GM12801 (cell line): Measurements from ENCODE around the gene KRT38.

ENCODE experiments used
- TF ChIP-seq, protein P1 (sequence below): IDR thresholded peaks from one replicate; pipeline ENCODE4 v1.5.1; 2011; ENCODE audit warnings: control low read depth; ENCODE audit not compliant: insufficient read length; ENCODE audit errors: extremely low read depth

KRT38 gene

DNA sequence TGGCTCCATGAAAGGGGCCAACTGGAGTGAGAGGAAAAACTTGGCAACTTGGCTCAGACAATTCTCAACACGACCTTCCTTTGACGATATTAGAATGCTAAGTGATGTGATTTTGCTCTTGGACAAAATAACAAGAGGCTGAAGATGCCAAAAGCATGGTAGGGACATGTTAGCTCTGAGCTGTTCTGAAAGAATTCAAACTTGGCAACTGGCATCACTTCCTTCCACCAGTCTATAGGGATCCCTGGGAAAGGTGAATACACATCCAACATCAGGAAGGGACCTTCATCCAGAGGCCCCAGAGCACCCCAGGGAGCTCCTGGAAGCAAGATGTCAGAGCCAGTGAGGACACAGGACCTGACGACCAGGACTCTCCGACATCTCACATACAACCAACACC is 20.6 kb downstream of the KRT38 start:
- TF ChIP-seq, protein P1, sequence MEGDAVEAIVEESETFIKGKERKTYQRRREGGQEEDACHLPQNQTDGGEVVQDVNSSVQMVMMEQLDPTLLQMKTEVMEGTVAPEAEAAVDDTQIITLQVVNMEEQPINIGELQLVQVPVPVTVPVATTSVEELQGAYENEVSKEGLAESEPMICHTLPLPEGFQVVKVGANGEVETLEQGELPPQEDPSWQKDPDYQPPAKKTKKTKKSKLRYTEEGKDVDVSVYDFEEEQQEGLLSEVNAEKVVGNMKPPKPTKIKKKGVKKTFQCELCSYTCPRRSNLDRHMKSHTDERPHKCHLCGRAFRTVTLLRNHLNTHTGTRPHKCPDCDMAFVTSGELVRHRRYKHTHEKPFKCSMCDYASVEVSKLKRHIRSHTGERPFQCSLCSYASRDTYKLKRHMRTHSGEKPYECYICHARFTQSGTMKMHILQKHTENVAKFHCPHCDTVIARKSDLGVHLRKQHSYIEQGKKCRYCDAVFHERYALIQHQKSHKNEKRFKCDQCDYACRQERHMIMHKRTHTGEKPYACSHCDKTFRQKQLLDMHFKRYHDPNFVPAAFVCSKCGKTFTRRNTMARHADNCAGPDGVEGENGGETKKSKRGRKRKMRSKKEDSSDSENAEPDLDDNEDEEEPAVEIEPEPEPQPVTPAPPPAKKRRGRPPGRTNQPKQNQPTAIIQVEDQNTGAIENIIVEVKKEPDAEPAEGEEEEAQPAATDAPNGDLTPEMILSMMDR: no peak

DNA sequence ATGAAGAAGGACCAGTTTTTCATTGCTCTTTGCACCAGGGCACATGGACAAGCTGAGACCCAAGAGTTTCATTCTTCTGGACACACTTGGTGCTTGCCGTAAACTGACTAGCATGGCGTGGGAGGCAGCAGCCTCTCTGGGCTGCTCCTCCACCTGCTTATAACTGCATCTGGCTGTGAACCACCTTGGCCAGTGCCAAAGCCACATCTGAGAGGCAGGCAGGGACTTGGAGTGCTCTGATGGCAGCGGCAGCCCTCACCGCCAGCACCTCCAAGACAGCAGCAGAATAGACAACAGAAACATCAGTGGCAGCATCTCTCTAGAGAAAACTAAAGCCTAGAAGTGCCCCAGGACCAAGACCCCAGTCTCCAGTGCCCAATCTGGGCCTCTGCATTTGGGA is 21.1 kb downstream of the KRT38 start:
- TF ChIP-seq, protein P1: no peak

DNA sequence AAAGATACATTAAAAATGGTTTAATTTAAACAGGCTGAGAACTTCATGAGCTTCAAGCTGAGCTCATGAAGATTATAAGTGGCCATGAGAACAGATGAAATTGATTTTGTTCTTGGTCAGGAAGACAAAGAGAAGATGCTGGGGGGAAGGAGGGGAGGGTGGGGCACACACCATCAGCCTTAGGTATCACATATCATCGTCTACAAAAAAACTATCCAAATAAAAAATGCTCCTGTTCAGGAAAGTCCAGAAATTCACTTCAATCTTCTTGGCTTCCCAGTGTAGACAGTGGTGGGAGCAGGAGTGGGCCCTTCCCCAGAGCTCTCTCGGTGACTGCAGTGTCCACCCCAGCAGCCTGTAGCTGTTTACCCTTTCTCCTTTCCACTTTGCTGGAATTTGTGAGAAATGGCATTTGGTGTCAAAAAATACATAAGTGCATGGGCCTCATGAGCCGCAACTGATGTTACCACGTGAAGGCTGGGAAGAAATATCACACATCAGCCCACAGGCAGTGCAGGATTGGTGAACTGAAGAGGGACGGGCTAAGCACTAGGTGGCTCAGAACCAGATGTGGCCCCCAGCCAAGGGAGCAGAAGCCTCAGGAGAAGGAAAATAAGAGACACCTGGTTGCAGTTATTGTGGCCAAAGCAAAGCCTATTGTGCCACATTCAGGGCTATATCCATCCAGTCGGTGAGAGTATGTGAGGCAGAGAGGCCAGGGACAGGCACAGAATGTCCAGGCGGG is 22.5 kb downstream of the KRT38 start:
- TF ChIP-seq, protein P1: no peak

DNA sequence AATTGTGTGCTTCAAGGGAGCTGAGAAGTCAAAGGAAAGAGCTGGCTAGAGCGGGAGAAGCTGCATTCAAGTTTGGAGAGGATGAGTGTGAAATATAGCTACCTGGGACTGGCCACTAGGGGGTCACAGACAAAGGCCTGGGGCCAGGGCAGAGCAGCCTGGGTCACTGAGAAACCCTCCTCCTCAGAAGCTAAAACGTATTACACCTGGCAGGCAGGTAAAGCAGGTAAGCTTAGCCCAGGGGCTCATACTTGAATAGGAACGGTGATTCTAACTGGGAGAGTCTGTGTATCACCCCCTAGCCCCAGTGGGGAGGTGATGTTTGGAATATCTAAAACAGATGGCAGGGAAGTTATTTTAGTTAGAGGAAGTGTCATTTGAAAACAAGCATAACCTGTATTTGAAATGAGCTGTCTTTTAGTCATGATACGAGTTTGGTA is 23.2 kb downstream of the KRT38 start:
- TF ChIP-seq, protein P1: no peak

DNA sequence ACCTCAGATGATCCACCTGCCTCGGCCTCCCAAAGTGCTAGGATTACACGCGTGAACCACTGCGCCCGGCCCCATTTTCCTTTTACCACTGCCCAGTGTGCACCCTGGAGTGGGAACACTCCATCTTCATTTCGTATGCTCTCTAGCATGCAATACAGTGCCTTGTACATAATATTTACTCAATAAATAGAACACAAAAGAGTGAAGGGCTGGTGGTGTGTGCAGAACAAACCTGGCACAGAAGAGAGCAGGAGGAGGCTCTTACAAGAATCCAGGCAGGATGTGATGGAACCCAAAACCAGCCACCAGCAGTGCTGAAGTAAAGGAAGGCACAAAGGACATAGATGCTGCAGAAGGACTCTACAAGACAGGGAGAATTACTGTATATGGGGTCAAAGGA is 23.7 kb downstream of the KRT38 start:
- TF ChIP-seq, protein P1: no peak

DNA sequence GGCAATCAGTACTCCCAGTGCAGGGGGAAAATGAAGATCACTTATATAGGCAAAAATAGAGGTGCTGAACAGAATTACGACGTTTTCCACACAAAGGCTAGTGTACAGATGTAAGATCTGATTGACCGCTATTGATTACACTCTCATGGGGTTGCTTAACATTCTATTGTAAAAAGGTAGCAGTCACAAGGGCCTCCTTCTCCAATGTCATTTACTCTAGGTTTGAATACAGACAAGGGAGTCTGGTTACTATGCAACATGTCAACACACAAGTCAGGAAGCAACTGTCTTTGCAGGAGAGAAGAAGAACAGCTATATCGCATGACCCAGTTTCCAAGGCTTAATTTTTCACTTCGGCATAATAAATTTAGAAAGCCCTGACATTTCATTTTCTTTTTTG is 24.3 kb downstream of the KRT38 start:
- TF ChIP-seq, protein P1: no peak

DNA sequence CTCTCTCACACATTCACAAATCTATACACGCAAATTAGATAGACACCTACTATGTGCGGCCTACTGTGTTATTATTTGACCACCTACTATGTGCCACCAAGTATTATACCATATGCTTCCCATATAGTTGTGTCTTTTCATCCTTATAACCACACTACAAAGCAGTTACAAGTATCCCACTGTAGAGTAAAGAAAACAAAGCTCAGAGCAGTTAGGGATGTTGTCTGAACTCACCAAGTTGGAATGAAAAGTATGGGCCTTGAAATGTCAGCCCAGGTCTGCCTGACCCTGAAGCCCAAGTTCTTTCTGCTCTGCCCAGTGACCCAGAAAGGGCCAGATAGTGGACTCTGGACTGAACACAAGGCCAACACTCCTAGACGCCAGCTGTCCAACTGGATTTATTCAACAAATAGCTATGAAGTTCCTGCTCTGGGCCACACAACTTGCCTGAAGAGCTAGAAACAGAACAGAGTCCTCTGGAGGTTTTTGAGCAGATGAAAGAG is 24.9 kb downstream of the KRT38 start:
- TF ChIP-seq, protein P1: no peak
